GM12864 (cell line): ENCODE data around the gene ISOC2.

ENCODE experiments used
- DNase-seq: peaks from one replicate; pipeline ENCODE4 v3.0.0-alpha.2; 2011; ENCODE audit warnings: low read depth
- H3K4me3 ChIP-seq: 2 replicates; pipeline ENCODE4 v1.5.1; 2011; ENCODE audit warnings: mild to moderate bottlenecking, low read depth, low read length, control low read depth
- CTCF ChIP-seq: IDR thresholded peaks from 2 replicates; pipeline ENCODE4 v1.5.1; 2011; ENCODE audit warnings: low read depth, mild to moderate bottlenecking, moderate library complexity, low read length, control low read depth, inconsistent platforms; ENCODE audit errors: missing control alignments

ISOC2 gene

GRCh38 chr19:55461259-55461973 lies at the start of gene ISOC2:
ISOC2 (minus strand) TSS chr19:55461642; CDS start chr19:55456486, 5,156 bp downstream.
- DNase-seq = peak; percentile 99
- no peak for TF ChIP-seq CTCF
- H3K4me3 ChIP-seq = peak within 1 kb of the TSS; percentile 90

- no peak for TF ChIP-seq CTCF
- H3K4me3 ChIP-seq = no peak overlapping the region
- no peak for DNase-seq
These were observed 46.7 kb upstream of the ISOC2 start for GRCh38 chr19:55508120-55508519.

- no peak for TF ChIP-seq CTCF
- no peak overlapping the region for H3K4me3 ChIP-seq
- no peak for DNase-seq
These were observed 43.5 kb upstream of the ISOC2 start for GRCh38 chr19:55504981-55505380.

- no peak for DNase-seq
- TF ChIP-seq CTCF = no peak
- no peak overlapping the region for H3K4me3 ChIP-seq
These were observed 42.8 kb upstream of the ISOC2 start for GRCh38 chr19:55504252-55504603.

GRCh38 chr19:55503502-55504251 lies 42.2 kb upstream of the ISOC2 start:
- peak; percentile 68 for DNase-seq
- peak; percentile 96 for TF ChIP-seq CTCF
- H3K4me3 ChIP-seq = peak overlapping the region; percentile 21

GRCh38 chr19:55503157-55503501 lies 41.7 kb upstream of the ISOC2 start:
- TF ChIP-seq CTCF = no peak
- no peak for DNase-seq
- H3K4me3 ChIP-seq = peak overlapping the region; percentile 15; the same call in 1 of the 2 replicates
